Measurements from ENCODE around the gene GRAMD4. TPM values are rescaled to one million over a fixed set of nuclear protein-coding genes. Genes with fewer than 3 reads are reported as not detected.

Gene GRAMD4
- total RNA-seq, 5 donors from 2014 or later (not counting 1 experiment from before 2014, with no cell fraction given) = 8.8 to 24.3 (median 22.9) TPM

- H3K9me3 Mint-ChIP-seq = no peaks in the 10 kb centered on the region
- 94% methylated on average over 10 of the region's 14 CpGs for whole genome bisulfite sequencing (ENCODE audit: insufficient coverage)
- POLR2A ChIA-PET = interaction anchor here in 1 of 2 donors (0.7 kb wide), 1 partner anchor 364 kb away, joined by 3 read pairs; no protein-coding TSS in a partner anchor
These were observed 39.0 kb downstream of the GRAMD4 start for GRCh38 chr22:46659059-46659790.

GRCh38 chr22:46659791-46660186 lies 39.6 kb downstream of the GRAMD4 start:
- ChIA-PET POLR2A (no interaction called here), CTCF (no interaction called here)
- Mint-ChIP-seq H3K4me3 (no peak overlapping the region), H3K27ac (no peak overlapping the region), H3K4me1 (peaks cover 15 to 21% (median 21%) of the 10 kb centered on the region in 3 donors), H3K9me3 (no peaks in the 10 kb centered on the region), H3K36me3 (no peaks in the 10 kb centered on the region), H3K27me3 (no peaks in the 10 kb centered on the region)
- peak overlapping the region; percentile 45 for H3K27ac ChIP-seq (ENCODE audit: low read length)
- no peaks in the 10 kb centered on the region for H3K9me3 ChIP-seq
- peaks cover 4 to 10% of the 10 kb centered on the region in 2 donors for H3K36me3 ChIP-seq (ENCODE audit: control insufficient read depth in 2 of 2, extremely low read depth in 1 of 2, insufficient read depth in 1 of 2, low read length in 1 of 2)
- DNase-seq (no peak), ATAC-seq (replicated peaks in 1 of 4) (no peak)
- no peak overlapping the region for H3K4me3 ChIP-seq (ENCODE audit: control insufficient read depth in 1 of 2, extremely low read depth in 1 of 2, low read length in 1 of 2)
- WGBS (ENCODE audit: insufficient coverage) = 95% methylated on average over 10 of the region's 12 CpGs
- peaks cover 0 to 23% of the 10 kb centered on the region in 2 experiments for H3K4me1 ChIP-seq (ENCODE audit: control insufficient read depth in 1 of 2, extremely low read depth in 1 of 2, insufficient read depth in 2 of 2, low read length in 2 of 2)
- H3K27me3 ChIP-seq (replicated peaks in 1 of 2; ENCODE audit: control insufficient read depth in 2 of 2, extremely low read depth in 1 of 2, insufficient read depth in 2 of 2, low read length in 1 of 2) = no peaks in the 10 kb centered on the region

More at GRCh38 chr22:46659059-46659790, 39.0 kb downstream of the GRAMD4 start:
- ATAC-seq (replicated peaks in 1 of 4) = no peak
- peaks cover 0 to 6% of the 10 kb centered on the region in 2 donors for H3K36me3 ChIP-seq (ENCODE audit: control insufficient read depth in 2 of 2, extremely low read depth in 1 of 2, insufficient read depth in 1 of 2, low read length in 1 of 2)
- no peak overlapping the region for H3K27ac ChIP-seq (ENCODE audit: low read length)
- DNase-seq = no peak
- H3K9me3 ChIP-seq = no peaks in the 10 kb centered on the region
- Mint-ChIP-seq H3K4me1 (peaks cover 15 to 21% (median 21%) of the 10 kb centered on the region in 3 donors), H3K4me3 (no peak overlapping the region), H3K36me3 (no peaks in the 10 kb centered on the region), H3K27me3 (no peaks in the 10 kb centered on the region), H3K27ac (no peak overlapping the region)
- H3K4me3 ChIP-seq (ENCODE audit: control insufficient read depth in 1 of 2, extremely low read depth in 1 of 2, low read length in 1 of 2) = no peak overlapping the region
- peaks cover 0 to 23% of the 10 kb centered on the region in 2 experiments for H3K4me1 ChIP-seq (ENCODE audit: control insufficient read depth in 1 of 2, extremely low read depth in 1 of 2, insufficient read depth in 2 of 2, low read length in 2 of 2)
- CTCF ChIA-PET = no interaction called here
- no peaks in the 10 kb centered on the region for H3K27me3 ChIP-seq (replicated peaks in 1 of 2; ENCODE audit: control insufficient read depth in 2 of 2, extremely low read depth in 1 of 2, insufficient read depth in 2 of 2, low read length in 1 of 2)

- peak in 8 of 35 experiments; percentile 8 to 42 (median 30) for DNase-seq
- peak overlapping the region; percentile 76 to 79 for H3K27ac Mint-ChIP-seq
- H3K4me1 Mint-ChIP-seq = peaks cover 15 to 21% (median 21%) of the 10 kb centered on the region in 3 donors
- Histone ChIP-seq H3K9me3 (no peaks in the 10 kb centered on the region), H3K4me3 (ENCODE audit: control insufficient read depth in 1 of 2, extremely low read depth in 1 of 2, low read length in 1 of 2) (no peak overlapping the region), H3K36me3 (ENCODE audit: control insufficient read depth in 2 of 2, extremely low read depth in 1 of 2, insufficient read depth in 1 of 2, low read length in 1 of 2) (peaks cover 10 to 14% of the 10 kb centered on the region in 2 donors), H3K4me1 (ENCODE audit: control insufficient read depth in 1 of 2, extremely low read depth in 1 of 2, insufficient read depth in 2 of 2, low read length in 2 of 2) (peaks cover 0 to 23% of the 10 kb centered on the region in 2 experiments), H3K27me3 (replicated peaks in 1 of 2; ENCODE audit: control insufficient read depth in 2 of 2, extremely low read depth in 1 of 2, insufficient read depth in 2 of 2, low read length in 1 of 2) (no peaks in the 10 kb centered on the region), H3K27ac (ENCODE audit: low read length) (peak overlapping the region; percentile 45)
- WGBS (ENCODE audit: insufficient coverage) = 43% methylated on average over 6 of the region's 11 CpGs
- no peaks in the 10 kb centered on the region for H3K9me3 Mint-ChIP-seq
- ChIA-PET CTCF (no interaction called here), POLR2A (no interaction called here)
- H3K27me3 Mint-ChIP-seq = no peaks in the 10 kb centered on the region
- peak; percentile 59 to 73 (median 64) for ATAC-seq (replicated peaks in 1 of 4)
- H3K4me3 Mint-ChIP-seq = peak overlapping the region; percentile 0 to 48 (median 3)
- no peaks in the 10 kb centered on the region for H3K36me3 Mint-ChIP-seq
These were observed 40.5 kb downstream of the GRAMD4 start for GRCh38 chr22:46660604-46661201.

GRCh38 chr22:46661221-46661851 lies 41.1 kb downstream of the GRAMD4 start:
- H3K4me1 ChIP-seq (ENCODE audit: control insufficient read depth in 1 of 2, extremely low read depth in 1 of 2, insufficient read depth in 2 of 2, low read length in 2 of 2) = peaks cover 0 to 23% of the 10 kb centered on the region in 2 experiments
- Mint-ChIP-seq H3K9me3 (no peaks in the 10 kb centered on the region), H3K27me3 (no peaks in the 10 kb centered on the region), H3K27ac (peak overlapping the region; percentile 60 to 79), H3K4me3 (peak overlapping the region in 2 of 3 donors; percentile 3 to 48), H3K4me1 (peaks cover 15 to 21% (median 21%) of the 10 kb centered on the region in 3 donors), H3K36me3 (no peaks in the 10 kb centered on the region)
- H3K4me3 ChIP-seq (ENCODE audit: control insufficient read depth in 1 of 2, extremely low read depth in 1 of 2, low read length in 1 of 2) = no peak overlapping the region
- POLR2A ChIA-PET = no interaction called here
- no peaks in the 10 kb centered on the region for H3K27me3 ChIP-seq (replicated peaks in 1 of 2; ENCODE audit: control insufficient read depth in 2 of 2, extremely low read depth in 1 of 2, insufficient read depth in 2 of 2, low read length in 1 of 2)
- peak in 18 of 35 experiments; percentile 10 to 65 (median 29) for DNase-seq
- H3K27ac ChIP-seq (ENCODE audit: low read length) = peak overlapping the region; percentile 45
- 40% methylated on average over 14 of the region's 22 CpGs for WGBS (ENCODE audit: insufficient coverage)
- no peaks in the 10 kb centered on the region for H3K9me3 ChIP-seq
- CTCF ChIA-PET = no interaction called here
- peak; percentile 24 to 73 (median 50) for ATAC-seq (replicated peaks in 1 of 4)
- H3K36me3 ChIP-seq (ENCODE audit: control insufficient read depth in 2 of 2, extremely low read depth in 1 of 2, insufficient read depth in 1 of 2, low read length in 1 of 2) = peaks cover 10 to 15% of the 10 kb centered on the region in 2 donors

GRCh38 chr22:46662226-46662625 lies 42.0 kb downstream of the GRAMD4 start:
- no peaks in the 10 kb centered on the region for H3K36me3 Mint-ChIP-seq

GRCh38 chr22:46663001-46663400 lies 42.8 kb downstream of the GRAMD4 start:
- POLR2A ChIA-PET = no interaction called here
- Mint-ChIP-seq H3K9me3 (no peaks in the 10 kb centered on the region), H3K4me3 (no peak overlapping the region), H3K4me1 (peaks cover 15 to 21% (median 21%) of the 10 kb centered on the region in 3 donors), H3K27me3 (no peaks in the 10 kb centered on the region), H3K27ac (no peak overlapping the region), H3K36me3 (no peaks in the 10 kb centered on the region)
- CTCF ChIA-PET = interaction anchor here in 1 of 2 donors (0.5 kb wide), 1 partner anchor 38 kb away, joined by 3 read pairs; no protein-coding TSS in a partner anchor
- Histone ChIP-seq H3K4me1 (ENCODE audit: control insufficient read depth in 1 of 2, extremely low read depth in 1 of 2, insufficient read depth in 2 of 2, low read length in 2 of 2) (peaks cover 0 to 23% of the 10 kb centered on the region in 2 experiments), H3K27me3 (replicated peaks in 1 of 2; ENCODE audit: control insufficient read depth in 2 of 2, extremely low read depth in 1 of 2, insufficient read depth in 2 of 2, low read length in 1 of 2) (no peaks in the 10 kb centered on the region), H3K4me3 (ENCODE audit: control insufficient read depth in 1 of 2, extremely low read depth in 1 of 2, low read length in 1 of 2) (no peak overlapping the region), H3K36me3 (ENCODE audit: control insufficient read depth in 2 of 2, extremely low read depth in 1 of 2, insufficient read depth in 1 of 2, low read length in 1 of 2) (peaks cover 18% of the 10 kb centered on the region in 2 donors), H3K27ac (ENCODE audit: low read length) (no peak overlapping the region), H3K9me3 (no peaks in the 10 kb centered on the region)
- ATAC-seq (replicated peaks in 1 of 4) (no peak), DNase-seq (no peak)
- 90% methylated on average over 25 of the region's 26 CpGs for WGBS (ENCODE audit: insufficient coverage)

More at GRCh38 chr22:46662226-46662625, 42.0 kb downstream of the GRAMD4 start:
- Histone ChIP-seq H3K27me3 (replicated peaks in 1 of 2; ENCODE audit: control insufficient read depth in 2 of 2, extremely low read depth in 1 of 2, insufficient read depth in 2 of 2, low read length in 1 of 2) (no peaks in the 10 kb centered on the region), H3K4me3 (ENCODE audit: control insufficient read depth in 1 of 2, extremely low read depth in 1 of 2, low read length in 1 of 2) (no peak overlapping the region), H3K9me3 (no peaks in the 10 kb centered on the region), H3K27ac (ENCODE audit: low read length) (no peak overlapping the region), H3K36me3 (ENCODE audit: control insufficient read depth in 2 of 2, extremely low read depth in 1 of 2, insufficient read depth in 1 of 2, low read length in 1 of 2) (peaks cover 16 to 18% of the 10 kb centered on the region in 2 donors), H3K4me1 (ENCODE audit: control insufficient read depth in 1 of 2, extremely low read depth in 1 of 2, insufficient read depth in 2 of 2, low read length in 2 of 2) (peaks cover 0 to 23% of the 10 kb centered on the region in 2 experiments)
- no peaks in the 10 kb centered on the region for H3K9me3 Mint-ChIP-seq
- ChIA-PET POLR2A (no interaction called here), CTCF (no interaction called here)
- DNase-seq (no peak), ATAC-seq (replicated peaks in 1 of 4) (no peak)
- H3K27me3 Mint-ChIP-seq = no peaks in the 10 kb centered on the region
- H3K4me1 Mint-ChIP-seq = peaks cover 15 to 21% (median 21%) of the 10 kb centered on the region in 3 donors
- H3K4me3 Mint-ChIP-seq = no peak overlapping the region
- no peak overlapping the region for H3K27ac Mint-ChIP-seq
- WGBS (ENCODE audit: insufficient coverage) = 98% methylated on average over 15 of the region's 15 CpGs

All from T-cell (primary cell).